Measurements from ENCODE around the gene ZYX. TPM values are rescaled to one million over a fixed set of nuclear protein-coding genes. Genes with fewer than 3 reads are reported as not detected.

ZYX gene
- total and polyA plus RNA-seq, 9 of the 15 experiments (the other 6 are each of a cell fraction or from before 2014, with no cell fraction given), result 1.8 to 130 (median 15.7) TPM

GRCh38 chr7:143417734-143418383, 36.7 kb downstream of the ZYX start:
- H2AFZ ChIP-seq (ENCODE audit: low read depth, low read length), result no peak overlapping the region
- TF ChIP-seq E2F1 (CRISPR knock-in tag; IDR thresholded peaks at IDR 0.05), result no peak
- no peak for TF ChIP-seq YY1 (IDR thresholded peaks at IDR 0.05; ENCODE audit: borderline replicate concordance in 1 of 3, control insufficient read depth in 1 of 3, extremely low read depth in 1 of 3, insufficient read depth in 3 of 3, insufficient read length in 1 of 3, insufficient replicate concordance in 2 of 3, low read depth in 1 of 3, low read length in 2 of 3)
- TF ChIP-seq PRPF4 (IDR thresholded peaks at IDR 0.05; ENCODE audit: insufficient read depth, low read depth, low read length, poor library complexity, severe bottlenecking), result no peak
- no peak for TF ChIP-seq MYNN (IDR thresholded peaks at IDR 0.05)
- no peak for TF ChIP-seq MYNN (CRISPR knock-in tag; IDR thresholded peaks at IDR 0.05)
- TF ChIP-seq ZNF398 (CRISPR knock-in tag; IDR thresholded peaks at IDR 0.05), result no peak
- no peak for TF ChIP-seq TBL1XR1 (IDR thresholded peaks at IDR 0.05; ENCODE audit: low read length in 2 of 2)
- no peak for TF ChIP-seq TFAM (CRISPR knock-in tag; conservative IDR thresholded peaks at IDR 0.05)
- no peak for TF ChIP-seq ZNF512 (tag; IDR thresholded peaks at IDR 0.05)
- TF ChIP-seq SMAD4 (CRISPR knock-in tag; conservative IDR thresholded peaks at IDR 0.05), result no peak
- TF ChIP-seq ZNF644 (tag; IDR thresholded peaks at IDR 0.05; ENCODE audit: low read depth), result no peak
- no peak for TF ChIP-seq ZNF232 (CRISPR knock-in tag; IDR thresholded peaks at IDR 0.05)
- TF ChIP-seq ATF1 (CRISPR knock-in tag; IDR thresholded peaks at IDR 0.05), result no peak
- no peak for TF ChIP-seq ATF1 (tag; IDR thresholded peaks at IDR 0.05)
- TF ChIP-seq NR0B1 (IDR thresholded peaks at IDR 0.05; ENCODE audit: partially characterized antibody), result no peak
- no peak for TF ChIP-seq CREBBP (IDR thresholded peaks at IDR 0.05; ENCODE audit: low read depth, low read length)

More at GRCh38 chr7:143417734-143418383, 36.7 kb downstream of the ZYX start:
- H3K79me2 ChIP-seq (ENCODE audit: control insufficient read depth, insufficient read depth, low read length), result no peaks in the 10 kb centered on the region
- H3K9me1 ChIP-seq (ENCODE audit: control insufficient read depth, insufficient read depth, low read length), result no peaks in the 10 kb centered on the region
- H3K27me3 ChIP-seq (ENCODE audit: control insufficient read depth in 2 of 2, insufficient read depth in 2 of 2, low read length in 2 of 2), result no peaks in the 10 kb centered on the region
- 19% methylated on average over 1 of the region's 1 CpG for whole genome bisulfite sequencing (ENCODE audit: insufficient coverage, low coverage, missing lambda C conversion rate)
- no peak overlapping the region for H3K4me3 ChIP-seq
- intact Hi-C loops (cut with micrococcal nuclease) (loop anchor here (2.0 to 5.0 kb wide), 3 partner anchors 71 to 96 kb away; no protein-coding TSS in a partner anchor), in situ Hi-C loops (cut with MboI) (no loop called here)
- no peak for DNase-seq (ENCODE audit: extremely low read depth in 1 of 4, low spot score in 3 of 4)
- no peak overlapping the region for H3K27ac ChIP-seq (ENCODE audit: extremely low read depth, low read depth, low read length)
- H3K4me2 ChIP-seq (ENCODE audit: insufficient read depth, low read length), result no peak overlapping the region
- no peak for FAIRE-seq
- CTCF ChIA-PET (ENCODE audit: low intra/inter-chr PET ratio), result no interaction called here
- POLR2A ChIA-PET, result interaction anchor here (2.1 kb wide), 1 partner anchor 9 kb away, joined by 4 read pairs; no protein-coding TSS in a partner anchor
- no peak overlapping the region for H3K9ac ChIP-seq (ENCODE audit: insufficient read depth in 1 of 2, low read depth in 2 of 2, low read length in 2 of 2)
- BruUV-seq (replicated peaks), result no TSS peak
- peaks cover 0 to 8% of the 10 kb centered on the region in 2 experiments; a peak in 1 of 5 replicates for H3K4me1 ChIP-seq (replicated peaks in 1 of 2; ENCODE audit: control insufficient read depth in 2 of 2, insufficient read depth in 2 of 2, low read length in 2 of 2)
- H3K9me3 ChIP-seq (replicated peaks; ENCODE audit: control insufficient read depth, insufficient read depth, low read depth, low read length), result peaks cover 6% of the 10 kb centered on the region; the same call in 1 of the 2 replicates
- no peak for ATAC-seq
- H3K36me3 ChIP-seq (ENCODE audit: control insufficient read depth, insufficient read depth, low read length), result no peaks in the 10 kb centered on the region
- no peaks in the 10 kb centered on the region for H4K20me1 ChIP-seq (replicated peaks; ENCODE audit: control insufficient read depth, insufficient read depth, low read length)

All from K562 (cell line).